Activated T-helper 1 cell treated with Interleukin-2 at 50 U/mL for 16 hours (primary cell): ENCODE results near the gene STH.
"Not testable (repeated sequence)": the region's sequence is repeated elsewhere in the genome, so short reads cannot be mapped to it uniquely, and the experiment has no call there.

Experiments
- DNase-seq: peaks from one replicate; pipeline ENCODE4 v3.0.0-alpha.2; 2020; ENCODE audit warnings: low read depth

STH gene

DNA sequence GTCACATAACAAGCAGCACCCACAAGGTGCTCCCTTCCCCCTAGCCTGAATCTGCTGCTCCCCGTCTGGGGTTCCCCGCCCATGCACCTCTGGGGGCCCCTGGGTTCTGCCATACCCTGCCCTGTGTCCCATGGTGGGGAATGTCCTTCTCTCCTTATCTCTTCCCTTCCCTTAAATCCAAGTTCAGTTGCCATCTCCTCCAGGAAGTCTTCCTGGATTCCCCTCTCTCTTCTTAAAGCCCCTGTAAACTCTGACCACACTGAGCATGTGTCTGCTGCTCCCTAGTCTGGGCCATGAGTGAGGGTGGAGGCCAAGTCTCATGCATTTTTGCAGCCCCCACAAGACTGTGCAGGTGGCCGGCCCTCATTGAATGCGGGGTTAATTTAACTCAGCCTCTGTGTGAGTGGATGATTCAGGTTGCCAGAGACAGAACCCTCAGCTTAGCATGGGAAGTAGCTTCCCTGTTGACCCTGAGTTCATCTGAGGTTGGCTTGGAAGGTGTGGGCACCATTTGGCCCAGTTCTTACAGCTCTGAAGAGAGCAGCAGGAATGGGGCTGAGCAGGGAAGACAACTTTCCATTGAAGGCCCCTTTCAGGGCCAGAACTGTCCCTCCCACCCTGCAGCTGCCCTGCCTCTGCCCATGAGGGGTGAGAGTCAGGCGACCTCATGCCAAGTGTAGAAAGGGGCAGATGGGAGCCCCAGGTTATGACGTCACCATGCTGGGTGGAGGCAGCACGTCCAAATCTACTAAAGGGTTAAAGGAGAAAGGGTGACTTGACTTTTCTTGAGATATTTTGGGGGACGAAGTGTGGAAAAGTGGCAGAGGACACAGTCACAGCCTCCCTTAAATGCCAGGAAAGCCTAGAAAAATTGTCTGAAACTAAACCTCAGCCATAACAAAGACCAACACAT is at the start of gene STH:
STH (plus strand) TSS at position 264 of the 913 bp plus-strand sequence; CDS start at position 294, 30 bp downstream.
- DNase-seq: no peak

DNA sequence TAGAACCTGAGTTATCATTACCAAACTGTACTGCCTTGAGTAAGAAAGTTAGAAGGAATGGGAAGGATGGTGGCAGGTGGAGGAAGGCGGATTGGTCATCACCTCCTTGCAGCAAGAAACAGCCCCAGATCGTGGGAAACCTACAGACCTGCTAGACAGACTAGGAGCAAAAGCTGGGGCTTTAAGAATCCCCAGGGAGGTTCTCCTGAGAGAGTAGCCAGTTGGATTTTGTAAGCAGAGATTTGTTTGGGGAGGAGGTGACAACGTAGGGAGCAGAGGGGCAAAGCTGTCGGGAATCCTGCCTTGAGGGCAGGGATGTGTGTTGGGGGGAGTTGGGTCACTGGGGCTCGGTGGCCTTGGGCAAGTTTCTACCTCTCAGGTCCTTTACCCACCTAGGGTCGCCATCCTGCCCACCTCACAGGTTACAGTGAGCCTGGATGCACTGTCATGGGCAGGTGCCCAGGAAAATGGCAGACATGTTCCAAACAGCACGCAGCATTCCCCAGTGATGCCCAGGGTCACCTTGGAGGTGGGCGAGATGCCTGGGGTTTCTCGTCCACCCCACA is 49.2 kb upstream of the STH start:
- no peak for DNase-seq

DNA sequence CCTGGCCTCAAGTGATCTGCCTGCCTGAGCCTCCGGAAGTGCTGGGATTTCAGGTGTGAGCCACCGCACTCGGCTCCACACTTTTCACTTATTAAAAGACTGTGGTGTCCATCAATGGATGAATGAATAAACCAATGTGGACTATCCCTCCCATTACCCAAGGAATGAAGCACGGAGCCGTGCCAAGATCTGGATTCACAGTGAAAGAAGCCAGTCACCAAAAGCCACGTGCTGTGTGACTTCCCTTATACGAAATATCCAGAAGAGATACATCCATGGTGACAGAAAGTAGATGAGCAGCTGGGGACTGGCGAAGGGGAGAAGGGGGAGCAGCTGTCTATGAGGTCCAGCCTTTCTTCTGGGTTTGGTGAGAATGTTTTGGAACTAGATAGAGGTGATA is 48.2 kb upstream of the STH start:
- no peak for DNase-seq

DNA sequence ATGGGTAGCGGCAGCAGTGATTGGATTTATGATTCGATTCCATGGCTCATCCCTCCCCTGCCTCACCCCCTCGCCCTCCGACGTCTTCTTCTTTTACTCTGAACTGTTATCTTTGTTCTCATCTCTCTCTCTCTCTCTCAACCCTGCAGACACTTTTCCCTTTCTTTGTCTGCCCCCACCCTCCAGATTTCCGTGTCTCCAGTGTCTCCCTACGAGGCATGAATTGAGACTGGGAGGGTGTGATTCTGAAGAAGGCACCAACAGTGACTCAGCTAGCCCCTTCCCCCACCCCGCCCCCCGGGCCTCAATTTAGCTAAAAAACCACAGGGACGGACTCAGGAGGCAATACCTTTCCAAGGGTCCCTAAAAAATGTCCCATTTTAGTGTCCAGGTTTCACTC is 47.6 kb upstream of the STH start:
- DNase-seq: no peak

DNA sequence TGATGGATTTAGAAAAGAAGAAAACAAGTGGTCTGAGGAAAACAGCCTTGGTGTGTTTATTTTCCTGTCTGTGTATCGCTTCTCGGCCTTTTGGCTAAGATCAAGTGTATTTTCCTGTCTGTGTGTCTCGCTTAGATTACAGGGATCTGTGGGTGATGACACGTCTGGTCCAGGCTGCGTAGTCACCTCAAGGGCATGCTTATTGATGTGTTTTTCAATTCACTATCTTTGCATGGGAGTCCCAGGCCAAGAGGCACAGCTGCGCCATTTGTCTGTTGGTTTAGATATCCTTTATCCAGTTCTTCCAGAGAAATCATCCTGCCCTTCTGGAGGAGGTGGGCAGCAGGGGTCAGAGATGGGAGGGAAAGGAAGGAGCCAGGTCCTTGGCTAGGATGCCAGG is 47.1 kb upstream of the STH start:
- DNase-seq: no peak

DNA sequence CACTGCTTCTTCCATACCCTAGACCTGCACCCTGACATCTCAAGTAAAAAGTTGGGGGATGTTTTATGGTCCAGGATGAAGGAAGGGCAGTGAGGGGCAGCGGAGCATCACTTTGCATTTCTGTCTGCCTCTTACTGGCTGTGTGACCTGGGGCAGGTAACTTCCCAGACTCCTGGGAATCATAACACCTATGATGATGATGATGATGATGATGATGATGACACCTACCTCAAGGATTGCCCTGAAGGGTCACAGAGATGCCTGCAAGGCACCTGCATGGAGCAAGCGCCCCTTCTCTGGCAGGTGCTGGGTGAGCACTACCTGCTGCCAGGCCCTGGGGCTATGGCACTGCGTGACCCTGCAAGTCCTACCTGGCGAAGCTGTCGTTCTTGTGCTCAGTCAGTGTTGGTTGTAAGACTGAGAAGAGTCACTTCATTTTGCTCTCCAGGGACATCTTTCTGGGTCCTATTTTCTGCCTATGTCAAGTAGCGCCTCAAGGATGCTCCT is 46.2 kb upstream of the STH start:
- DNase-seq: no peak

- no peak for DNase-seq
Observed at GRCh38 chr17:45953561-45953960, 45.5 kb upstream of the STH start.

GRCh38 chr17:45954914-45955313 is 44.1 kb upstream of the STH start:
- no peak for DNase-seq

DNA sequence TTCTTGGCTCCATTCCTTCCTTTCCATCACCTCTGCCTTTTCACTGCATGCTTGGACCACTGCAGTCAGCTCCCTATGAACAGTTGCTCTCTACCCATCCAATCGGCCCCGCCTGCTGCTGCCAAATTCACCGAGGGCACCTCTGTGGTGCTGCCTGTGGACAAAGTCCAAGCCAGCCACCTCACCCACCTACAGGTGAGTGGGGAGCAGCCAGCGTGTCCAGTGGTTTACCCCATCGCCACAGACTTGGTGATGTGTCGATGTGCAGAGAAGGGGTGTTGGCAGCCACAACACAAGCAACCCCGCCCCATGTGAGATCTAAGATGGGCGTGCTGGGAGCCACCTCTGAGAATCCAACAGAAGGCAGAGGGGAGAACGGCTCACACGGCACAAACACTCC is 43.7 kb upstream of the STH start:
- DNase-seq: no peak

DNA sequence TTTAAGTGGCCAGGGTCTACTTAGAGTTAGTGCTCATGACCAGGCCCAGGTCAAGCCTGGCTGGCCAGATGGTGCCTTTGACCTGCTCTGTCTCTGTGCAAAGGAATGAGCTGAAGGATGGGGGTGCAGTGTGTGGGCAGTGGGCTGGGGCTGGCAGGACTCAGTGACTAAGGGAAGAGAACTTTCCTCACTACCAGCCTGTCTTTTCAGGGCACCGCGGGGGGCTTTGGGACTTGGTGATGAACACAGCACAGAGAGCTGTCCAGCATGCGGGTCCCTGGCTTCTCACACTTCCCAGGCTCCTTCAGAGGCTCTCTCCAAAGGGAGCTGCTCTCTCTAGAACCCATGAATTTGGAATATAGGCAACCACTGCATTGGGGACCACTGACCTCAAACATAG is 43.0 kb upstream of the STH start:
- no peak for DNase-seq

DNA sequence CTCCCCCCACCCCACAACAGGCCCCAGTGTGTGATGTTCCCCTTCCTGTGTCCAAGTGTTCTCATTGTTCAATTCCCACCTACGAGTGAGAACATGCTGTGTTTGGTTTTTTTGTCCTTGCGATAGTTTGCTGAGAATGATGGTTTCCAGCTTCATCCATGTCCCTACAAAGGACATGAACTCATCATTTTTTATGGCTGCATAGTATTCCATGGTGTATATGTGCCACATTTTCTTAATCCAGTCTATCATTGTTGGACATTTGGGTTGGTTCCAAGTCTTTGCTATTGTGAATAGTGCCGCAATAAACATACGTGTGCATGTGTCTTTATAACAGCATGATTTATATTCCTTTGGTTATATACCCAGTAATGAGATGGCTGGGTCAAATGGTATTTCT is 42.3 kb upstream of the STH start:
- DNase-seq: not testable (repeated sequence)

DNA sequence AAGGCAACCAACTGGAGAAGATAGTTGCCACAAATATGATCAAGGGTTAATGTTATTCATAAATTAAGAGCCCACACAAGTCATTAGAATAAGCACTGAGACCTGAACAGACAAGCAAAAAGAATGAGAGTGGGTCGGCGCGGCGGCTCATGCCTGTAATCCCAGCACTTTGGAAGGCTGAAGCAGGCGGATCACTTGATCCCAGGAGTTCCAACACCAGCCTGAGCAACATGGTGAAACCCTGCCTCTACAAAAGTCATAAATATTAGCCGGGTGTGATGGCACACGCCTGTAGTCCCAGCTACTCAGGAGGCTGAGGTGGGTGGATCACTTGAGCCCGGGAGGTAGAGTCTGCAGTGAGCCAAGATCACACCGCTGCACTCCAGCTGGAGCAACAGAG is 40.7 kb upstream of the STH start:
- no peak for DNase-seq

DNA sequence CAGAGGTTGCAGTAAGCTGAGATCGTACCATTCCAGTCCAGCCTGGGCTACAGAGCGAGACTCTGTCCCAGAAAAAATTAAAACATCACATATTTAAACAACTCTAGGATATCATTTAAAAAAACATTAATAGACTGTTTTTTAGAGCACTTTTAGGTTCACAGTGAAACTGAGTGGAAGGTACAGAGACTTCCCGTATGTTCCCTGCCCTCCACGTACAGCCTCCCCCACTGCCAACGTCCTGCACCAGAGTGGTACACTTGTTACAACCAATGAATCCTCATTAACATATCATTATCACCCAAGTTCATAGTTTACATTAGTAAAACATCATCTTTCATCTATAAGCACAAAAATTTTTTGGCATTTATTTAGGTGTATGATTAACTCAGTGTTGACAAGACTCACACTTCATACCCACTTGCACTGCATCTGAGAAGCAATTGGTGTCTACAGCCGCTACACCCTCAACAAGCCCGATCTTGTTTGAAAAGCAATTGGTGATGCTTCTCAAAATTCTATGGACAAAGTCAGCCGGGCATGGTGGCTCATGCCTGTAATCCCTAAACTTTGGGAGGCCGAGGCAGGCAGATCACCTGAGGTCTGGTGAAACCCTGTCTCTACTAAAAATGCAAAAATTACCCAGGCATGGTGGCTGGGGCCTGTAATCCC is 39.9 kb upstream of the STH start:
- no peak for DNase-seq

DNA sequence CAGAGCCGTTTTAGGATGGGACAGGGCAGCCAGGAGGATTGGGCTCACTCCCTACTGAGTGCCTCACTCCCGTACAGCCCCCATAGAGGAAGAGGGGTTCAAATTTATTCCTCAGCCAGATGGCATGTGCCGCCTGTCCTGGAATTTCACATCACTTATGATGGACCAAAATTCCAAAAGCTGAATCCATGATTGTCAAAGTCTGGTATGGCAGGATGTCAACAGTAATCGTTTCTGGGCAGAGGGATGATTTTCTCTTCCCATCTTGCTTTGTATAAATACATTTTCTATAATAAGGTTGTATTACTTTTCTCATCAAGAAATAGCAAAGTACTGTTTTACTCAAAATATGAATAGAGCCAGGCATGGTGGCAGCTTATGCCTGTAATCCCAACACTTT is 38.7 kb upstream of the STH start:
- DNase-seq: no peak

DNA sequence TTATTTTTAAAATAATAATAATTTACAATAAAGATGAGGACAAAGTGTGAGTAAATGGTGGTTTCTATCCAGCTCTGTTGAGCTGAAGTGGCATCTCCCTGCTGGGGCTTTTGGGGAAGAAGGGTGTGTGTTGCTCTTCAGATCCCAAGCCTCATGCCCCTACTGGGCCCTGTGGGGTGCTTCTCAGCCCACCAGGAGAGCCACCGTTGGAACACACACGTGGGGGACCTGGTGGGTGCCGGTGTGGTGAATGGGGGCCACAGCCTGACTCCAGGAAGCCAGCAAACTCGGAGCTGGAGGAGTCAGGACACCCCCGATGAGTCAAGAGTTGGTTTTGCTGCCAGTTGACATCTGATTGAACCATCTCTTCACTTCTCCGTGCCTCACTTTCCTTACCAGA is 37.8 kb upstream of the STH start:
- no peak for DNase-seq

- no peak for DNase-seq
Observed at GRCh38 chr17:45962221-45962972, 36.7 kb upstream of the STH start.

GRCh38 chr17:45963283-45963682 is 35.8 kb upstream of the STH start:
- no peak for DNase-seq

DNA sequence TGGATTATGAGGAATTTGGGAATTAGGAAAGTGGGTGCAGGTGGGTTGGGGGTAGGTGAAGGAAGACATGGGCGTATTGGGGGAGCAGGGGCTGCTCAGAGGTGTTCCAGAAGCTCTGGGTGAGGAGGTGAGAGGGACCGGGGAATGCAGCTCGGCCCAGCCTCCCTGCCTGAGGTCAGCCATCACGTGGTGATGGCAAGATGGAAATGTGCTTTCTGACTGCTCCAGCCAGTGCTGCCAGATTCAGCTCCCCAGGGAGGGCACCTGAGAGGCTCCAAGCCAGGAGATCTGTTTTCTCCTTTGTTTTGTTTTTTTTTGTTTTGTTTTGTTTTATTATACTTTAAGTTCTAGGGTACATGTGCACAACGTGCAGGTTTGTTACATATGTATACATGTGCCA is 35.2 kb upstream of the STH start:
- DNase-seq: no peak

DNA sequence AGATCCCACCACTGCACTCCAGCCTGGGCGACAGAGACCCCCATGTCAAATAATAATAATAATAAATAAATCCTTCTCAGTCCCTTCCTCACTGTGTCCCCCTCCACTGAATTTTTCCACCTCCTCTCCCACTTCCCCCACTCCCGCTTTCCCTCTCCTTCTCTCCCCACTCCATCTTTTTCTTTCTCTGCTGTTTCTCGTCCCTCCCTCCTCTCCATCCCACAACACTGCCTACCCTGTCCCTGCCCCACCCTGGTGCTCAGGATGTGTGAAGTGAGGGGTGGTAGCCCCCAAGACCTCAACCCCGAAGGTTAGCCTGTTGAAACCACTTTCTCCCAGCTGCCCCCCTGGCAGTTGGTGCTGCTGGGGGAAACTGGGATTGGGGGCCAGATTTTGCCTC is 34.4 kb upstream of the STH start:
- DNase-seq: no peak

DNA sequence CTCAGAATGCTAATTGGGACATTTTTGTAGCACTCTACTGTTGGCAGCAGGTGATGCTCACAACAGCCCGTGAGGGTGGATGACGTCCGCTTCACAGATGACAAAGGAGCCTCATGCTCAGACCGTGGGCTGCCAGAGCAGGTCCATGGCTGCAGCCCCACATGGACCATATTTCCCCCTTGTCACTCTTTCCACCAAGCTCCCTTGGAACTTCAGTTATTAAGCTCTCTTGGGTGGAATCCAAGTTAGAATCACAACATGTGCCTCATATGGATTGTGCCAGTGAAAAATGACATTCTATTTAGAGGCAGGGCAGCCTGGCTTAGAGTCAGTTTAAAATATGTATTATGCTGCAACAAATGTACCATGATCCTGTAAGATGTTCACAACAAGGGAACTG is 33.2 kb upstream of the STH start:
- no peak for DNase-seq

DNA sequence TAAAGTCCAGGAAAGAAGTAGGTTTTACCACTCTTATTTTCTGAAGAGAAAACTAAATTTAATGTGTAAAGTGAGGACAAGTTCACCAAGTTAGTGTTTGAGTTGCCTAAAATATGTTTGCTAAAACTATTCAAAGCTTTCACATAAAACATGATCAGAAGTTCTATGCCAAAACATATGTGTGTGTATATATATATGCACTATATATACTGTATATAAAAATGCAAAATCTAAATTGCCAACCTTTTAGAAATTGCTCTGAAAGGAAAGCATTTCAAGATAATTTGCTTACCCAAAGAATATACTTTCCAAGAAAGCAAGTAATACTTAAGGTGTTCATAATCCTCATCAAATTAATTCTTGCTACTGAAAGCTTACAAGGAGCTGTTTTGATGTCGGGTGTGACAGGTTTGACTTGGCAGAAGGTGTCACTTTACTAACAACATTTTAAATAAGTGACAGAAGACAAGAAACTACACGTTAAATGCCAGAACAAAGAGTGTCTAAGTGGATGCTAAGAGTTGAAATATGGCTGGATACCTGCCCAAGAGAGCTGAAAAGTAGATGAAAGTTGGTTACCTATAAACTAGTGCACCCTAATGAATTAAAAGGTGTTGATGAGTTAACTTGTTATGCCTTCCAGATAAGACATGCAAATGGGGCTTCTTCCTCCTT is 32.3 kb upstream of the STH start:
- no peak for DNase-seq

DNA sequence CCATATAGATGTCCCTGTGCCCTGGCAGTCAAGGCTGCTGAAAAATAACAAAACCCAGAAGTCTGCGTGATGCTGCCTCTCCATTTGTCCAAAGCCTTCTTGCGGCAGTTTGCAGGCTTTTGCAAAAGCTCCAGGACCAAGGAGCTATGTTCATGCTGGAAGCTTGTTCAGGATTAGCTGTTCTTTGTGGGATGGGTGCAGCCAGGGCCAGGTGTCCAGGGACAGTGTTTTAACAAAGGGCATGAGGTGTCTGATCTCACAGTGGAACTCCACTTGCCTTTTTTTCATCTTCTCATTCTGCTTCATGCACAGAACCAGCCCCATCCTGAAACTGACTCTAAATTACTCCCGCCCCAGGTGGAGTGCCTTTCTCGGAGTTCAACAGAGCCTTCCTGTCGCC is 31.7 kb upstream of the STH start:
- DNase-seq: no peak
